ENCODE data around the gene ZNF771. TPM values are rescaled to one million over a fixed set of nuclear protein-coding genes. Genes with fewer than 3 reads are reported as not detected.

ZNF771 gene
- total RNA-seq, 4 donors from 2014 or later: 35.8 to 48.2 (median 43.0) TPM

GRCh38 chr16:30428055-30428454 is 20.6 kb downstream of the ZNF771 start:
- H3K4me3 ChIP-seq: no peak overlapping the region
- H3K9me3 ChIP-seq: no peaks in the 10 kb centered on the region
- no peaks in the 10 kb centered on the region for H3K27me3 ChIP-seq
- no peak for TF ChIP-seq POLR2A (IDR thresholded peaks at IDR 0.05)
- TF ChIP-seq CTCF (IDR thresholded peaks at IDR 0.05): no peak
- TF ChIP-seq EP300 (IDR thresholded peaks at IDR 0.05): no peak
- no peak overlapping the region for H3K27ac ChIP-seq
- peaks cover 0 to 42% (median 9%) of the 10 kb centered on the region in 3 donors for H3K36me3 ChIP-seq
- H3K4me1 ChIP-seq: peaks cover 0 to 25% (median 10%) of the 10 kb centered on the region in 4 donors
- no peak for DNase-seq (ENCODE audit: low spot score in 2 of 2)
- 92 to 94% methylated on average over 4 of the region's 4 CpGs for WGBS, 2 donors

- no peak for DNase-seq (ENCODE audit: low spot score in 2 of 2)
- Histone ChIP-seq H3K27ac (peak overlapping the region in 3 of 4 donors; percentile 70 to 86 (median 81)), H3K4me1 (peaks cover 0 to 25% (median 10%) of the 10 kb centered on the region in 4 donors), H3K9me3 (no peaks in the 10 kb centered on the region), H3K4me3 (peak overlapping the region; percentile 48 to 82 (median 66)), H3K27me3 (no peaks in the 10 kb centered on the region), H3K36me3 (peaks cover 0 to 29% (median 0%) of the 10 kb centered on the region in 3 donors)
- TF ChIP-seq POLR2A (IDR thresholded peaks at IDR 0.05) (no peak), EP300 (IDR thresholded peaks at IDR 0.05) (no peak), CTCF (IDR thresholded peaks at IDR 0.05) (no peak)
- WGBS, 2 donors: 3 to 4% methylated on average over 11 of the region's 11 CpGs
Observed at GRCh38 chr16:30429418-30429677, 21.9 kb downstream of the ZNF771 start.

- TF ChIP-seq CTCF (IDR thresholded peaks at IDR 0.05) (peak; percentile 59 to 86 (median 72)), POLR2A (IDR thresholded peaks at IDR 0.05) (peak in 1 of 2 donors; percentile 52), EP300 (IDR thresholded peaks at IDR 0.05) (peak in 1 of 2 donors; percentile 82)
- Histone ChIP-seq H3K9me3 (no peaks in the 10 kb centered on the region), H3K4me1 (peaks cover 0 to 25% (median 10%) of the 10 kb centered on the region in 4 donors), H3K36me3 (peaks cover 0 to 24% (median 0%) of the 10 kb centered on the region in 3 donors), H3K4me3 (peak within 1 kb of the TSS; percentile 48 to 82 (median 66)), H3K27ac (peak within 1 kb of the TSS in 3 of 4 donors; percentile 70 to 86 (median 81)), H3K27me3 (no peaks in the 10 kb centered on the region)
- WGBS, 2 donors: 1% methylated on average over 29 to 49 of the region's 49 CpGs
- peak; percentile 93 to 95 for DNase-seq (ENCODE audit: low spot score in 2 of 2)
Observed at GRCh38 chr16:30429678-30430427, 22.4 kb downstream of the ZNF771 start, which contains the start of gene DCTPP1. Gene DCTPP1, minus strand, starts transcription at chr16:30430030. Its CDS starts 50 bp downstream, at chr16:30429980.

- no peak for DNase-seq (ENCODE audit: low spot score in 2 of 2)
- no peak for TF ChIP-seq POLR2A (IDR thresholded peaks at IDR 0.05)
- TF ChIP-seq CTCF (IDR thresholded peaks at IDR 0.05): peak in 3 of 5 experiments; percentile 5 to 23 (median 11)
- peak overlapping the region; percentile 48 to 82 (median 66) for H3K4me3 ChIP-seq
- peaks cover 0 to 20% (median 0%) of the 10 kb centered on the region in 3 donors for H3K36me3 ChIP-seq
- peak overlapping the region in 3 of 4 donors; percentile 70 to 86 (median 81) for H3K27ac ChIP-seq
- whole genome bisulfite sequencing, 2 donors: 49 to 54% methylated on average over 18 to 19 of the region's 19 CpGs
- H3K27me3 ChIP-seq: no peaks in the 10 kb centered on the region
- peaks cover 0 to 25% (median 10%) of the 10 kb centered on the region in 4 donors for H3K4me1 ChIP-seq
- H3K9me3 ChIP-seq: no peaks in the 10 kb centered on the region
Observed at GRCh38 chr16:30430428-30430970, 23.1 kb downstream of the ZNF771 start.

- WGBS, 2 donors: 71 to 74% methylated on average over 4 of the region's 4 CpGs
Observed at GRCh38 chr16:30434852-30435251, 27.4 kb downstream of the ZNF771 start.

More at GRCh38 chr16:30434852-30435251, 27.4 kb downstream of the ZNF771 start:
- H3K27ac ChIP-seq: no peak overlapping the region
- H3K27me3 ChIP-seq: no peaks in the 10 kb centered on the region
- no peak for DNase-seq (ENCODE audit: low spot score in 2 of 2)
- no peak for TF ChIP-seq POLR2A (IDR thresholded peaks at IDR 0.05)
- TF ChIP-seq EP300 (IDR thresholded peaks at IDR 0.05): no peak
- peaks cover 0 to 8% (median 6%) of the 10 kb centered on the region in 4 donors for H3K4me1 ChIP-seq
- no peaks in the 10 kb centered on the region for H3K9me3 ChIP-seq
- H3K4me3 ChIP-seq: no peak overlapping the region
- H3K36me3 ChIP-seq: no peaks in the 10 kb centered on the region
